Lower lobe of right lung (tissue), 2 donors: ENCODE data around the gene ATXN7L1. TPM values are rescaled to one million over a fixed set of nuclear protein-coding genes. Genes with fewer than 3 reads are reported as not detected.

Experiments used
- ATAC-seq, 2 donors: fragments of 200-7000 bp; cut with Tn5 transposase; one replicate each; pipeline ENCODE4 v1.9.1; 2020 to 2022; ENCODE audit warnings: mild to moderate bottlenecking in 2 of 2, moderate library complexity in 2 of 2
- DNase-seq: peaks from one replicate; pipeline ENCODE4 v3.0.0-alpha.2; 2020
- H3K27ac ChIP-seq: fragments of 200-600 bp; one replicate; pipeline ENCODE4 v1.8.0; 2022
- H3K27me3 ChIP-seq: fragments of 200-600 bp; one replicate; pipeline ENCODE4 v1.8.0; 2022; ENCODE audit warnings: low read depth
- H3K36me3 ChIP-seq: fragments of 200-600 bp; one replicate; pipeline ENCODE4 v1.8.0; 2022; ENCODE audit warnings: mild to moderate bottlenecking
- H3K4me1 ChIP-seq: fragments of 200-600 bp; one replicate; pipeline ENCODE4 v1.8.0; 2022
- H3K4me3 ChIP-seq: fragments of 200-600 bp; one replicate; pipeline ENCODE4 v1.8.0; 2022; ENCODE audit warnings: mild to moderate bottlenecking
- H3K9me3 ChIP-seq: fragments of 200-600 bp; one replicate; pipeline ENCODE4 v1.8.0; 2022
- intact Hi-C: fragments of 100-400 bp; cut with DNase I; formaldehyde crosslinking; loops from one replicate; pipeline ENCODE4 v1.11.0; 2022
- total RNA-seq: library from RNA; stranded (reverse); fragmentation: NEBNext Ultra II Directional; extraction: Animal tissue kit (Norgen Biotek cat#: 25700); gene quantifications from one replicate; pipeline ENCODE4 v1.2.1, GENCODE V29; 2021
- TF ChIP-seq, protein P1 (sequence below): fragments of 200-600 bp; IDR thresholded peaks from one replicate; pipeline ENCODE4 v1.8.0; 2022; ENCODE audit warnings: antibody characterized with exemption, mild to moderate bottlenecking
- donor health status: DM: no; HTN: yes; CAD: no; lungs with severe emphysema.

The ATXN7L1 gene
- total RNA-seq, 1 donor from 2014 or later: 17.7 TPM

DNA sequence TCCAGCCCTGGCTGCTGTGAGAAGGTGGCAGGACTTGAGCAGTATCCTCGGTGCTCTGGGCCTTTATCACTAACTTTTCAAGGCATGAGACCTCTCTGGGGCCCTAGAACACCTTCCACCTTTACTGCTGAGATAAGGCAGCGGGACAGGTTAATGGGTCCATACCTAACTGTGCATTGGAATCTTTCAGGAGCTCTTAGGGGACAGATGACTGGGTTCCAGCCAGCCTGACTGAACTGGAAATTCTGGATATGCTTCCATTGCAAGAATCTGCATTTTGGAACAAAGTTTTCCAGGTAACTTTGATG is 73.0 kb downstream of the ATXN7L1 start:
- TF ChIP-seq, protein P1, sequence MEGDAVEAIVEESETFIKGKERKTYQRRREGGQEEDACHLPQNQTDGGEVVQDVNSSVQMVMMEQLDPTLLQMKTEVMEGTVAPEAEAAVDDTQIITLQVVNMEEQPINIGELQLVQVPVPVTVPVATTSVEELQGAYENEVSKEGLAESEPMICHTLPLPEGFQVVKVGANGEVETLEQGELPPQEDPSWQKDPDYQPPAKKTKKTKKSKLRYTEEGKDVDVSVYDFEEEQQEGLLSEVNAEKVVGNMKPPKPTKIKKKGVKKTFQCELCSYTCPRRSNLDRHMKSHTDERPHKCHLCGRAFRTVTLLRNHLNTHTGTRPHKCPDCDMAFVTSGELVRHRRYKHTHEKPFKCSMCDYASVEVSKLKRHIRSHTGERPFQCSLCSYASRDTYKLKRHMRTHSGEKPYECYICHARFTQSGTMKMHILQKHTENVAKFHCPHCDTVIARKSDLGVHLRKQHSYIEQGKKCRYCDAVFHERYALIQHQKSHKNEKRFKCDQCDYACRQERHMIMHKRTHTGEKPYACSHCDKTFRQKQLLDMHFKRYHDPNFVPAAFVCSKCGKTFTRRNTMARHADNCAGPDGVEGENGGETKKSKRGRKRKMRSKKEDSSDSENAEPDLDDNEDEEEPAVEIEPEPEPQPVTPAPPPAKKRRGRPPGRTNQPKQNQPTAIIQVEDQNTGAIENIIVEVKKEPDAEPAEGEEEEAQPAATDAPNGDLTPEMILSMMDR: no peak
- no peak overlapping the region for H3K4me3 ChIP-seq
- ATAC-seq (no peak), DNase-seq (no peak)
- no peaks in the 10 kb centered on the region for H3K27me3 ChIP-seq
- intact Hi-C loops: no loop called here
- H3K4me1 ChIP-seq: peaks cover 15% of the 10 kb centered on the region
- no peaks in the 10 kb centered on the region for H3K9me3 ChIP-seq
- no peaks in the 10 kb centered on the region for H3K36me3 ChIP-seq
- H3K27ac ChIP-seq: no peak overlapping the region

DNA sequence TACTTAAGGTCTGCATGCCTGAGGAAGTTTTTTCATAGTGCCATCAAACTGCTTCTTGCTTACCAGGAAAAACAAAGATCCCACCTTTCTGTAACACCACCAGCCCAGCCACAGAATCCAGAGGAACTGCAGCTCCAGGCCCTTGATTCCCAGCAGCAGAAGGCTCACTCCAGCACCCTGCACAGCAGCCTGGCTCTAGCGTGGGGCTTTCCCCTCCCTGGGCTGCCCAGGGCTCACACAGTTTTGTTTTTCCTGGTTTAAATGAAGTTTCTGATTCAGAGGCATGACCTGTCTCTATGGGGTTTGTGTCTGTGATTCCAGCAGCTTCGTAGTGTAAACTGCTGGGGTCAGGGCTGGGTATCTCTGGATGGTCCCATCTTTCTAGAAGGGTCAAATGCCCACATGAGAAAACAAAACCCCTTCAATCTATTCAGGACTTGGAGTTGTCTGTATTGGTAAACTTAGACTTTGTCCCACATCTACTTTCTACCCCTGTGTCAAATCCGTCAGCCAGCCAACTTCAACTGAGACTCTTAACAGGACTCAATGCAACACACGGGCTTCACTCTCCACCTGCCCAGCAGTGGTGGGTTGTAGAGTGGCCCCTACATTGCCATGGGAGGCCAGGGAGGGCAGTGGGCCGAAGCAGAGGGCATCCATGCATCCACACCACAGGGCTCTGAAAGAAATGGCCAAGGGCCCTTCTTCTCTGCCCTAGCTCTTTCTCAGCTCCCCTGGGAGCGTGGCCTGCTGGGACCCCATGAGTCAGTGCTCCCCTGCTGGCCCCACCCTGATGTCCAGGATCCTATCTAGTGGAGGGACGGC is 73.6 kb downstream of the ATXN7L1 start:
- no peaks in the 10 kb centered on the region for H3K27me3 ChIP-seq
- TF ChIP-seq, protein P1: no peak
- DNase-seq (no peak), ATAC-seq (no peak)
- H3K9me3 ChIP-seq: no peaks in the 10 kb centered on the region
- H3K36me3 ChIP-seq: no peaks in the 10 kb centered on the region
- H3K4me3 ChIP-seq: no peak overlapping the region
- H3K27ac ChIP-seq: no peak overlapping the region
- H3K4me1 ChIP-seq: peaks cover 15% of the 10 kb centered on the region
- intact Hi-C loops: no loop called here

DNA sequence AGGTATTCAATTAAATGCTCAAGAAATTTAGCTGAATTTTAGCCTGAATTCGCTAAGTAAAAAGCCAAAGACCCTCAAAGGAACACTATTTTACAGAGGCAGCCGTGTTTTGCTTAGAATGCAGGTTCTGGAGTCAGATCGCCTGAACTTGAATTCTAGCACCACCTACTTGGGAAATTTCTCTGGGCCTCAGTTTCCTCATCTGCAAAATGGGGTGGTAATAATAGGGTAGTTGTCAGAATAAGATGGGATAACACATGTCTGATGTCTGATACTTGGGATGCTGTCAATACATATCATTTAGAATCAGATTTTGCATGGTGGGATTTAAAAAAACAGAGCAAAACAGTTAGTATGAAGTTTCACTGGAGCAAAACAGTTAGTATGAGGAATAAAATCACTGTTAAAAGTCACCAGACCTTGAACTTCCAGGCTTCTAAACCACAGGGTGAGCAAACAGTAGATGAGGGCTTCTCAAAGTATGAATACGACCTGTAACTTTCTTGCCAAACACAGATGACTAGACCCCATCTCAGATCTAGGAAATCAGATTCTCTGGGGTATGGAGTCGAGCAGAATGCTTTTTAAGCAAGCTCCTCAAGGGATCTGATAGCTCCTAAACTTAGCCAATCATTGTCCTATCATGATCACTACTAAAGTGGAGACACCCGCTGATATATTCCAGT is 75.4 kb downstream of the ATXN7L1 start:
- intact Hi-C loops: no loop called here
- H3K4me3 ChIP-seq: no peak overlapping the region
- H3K36me3 ChIP-seq: no peaks in the 10 kb centered on the region
- H3K27me3 ChIP-seq: no peaks in the 10 kb centered on the region
- TF ChIP-seq, protein P1: no peak
- H3K9me3 ChIP-seq: no peaks in the 10 kb centered on the region
- H3K27ac ChIP-seq: no peak overlapping the region
- DNase-seq (no peak), ATAC-seq (no peak)
- peaks cover 9% of the 10 kb centered on the region for H3K4me1 ChIP-seq

DNA sequence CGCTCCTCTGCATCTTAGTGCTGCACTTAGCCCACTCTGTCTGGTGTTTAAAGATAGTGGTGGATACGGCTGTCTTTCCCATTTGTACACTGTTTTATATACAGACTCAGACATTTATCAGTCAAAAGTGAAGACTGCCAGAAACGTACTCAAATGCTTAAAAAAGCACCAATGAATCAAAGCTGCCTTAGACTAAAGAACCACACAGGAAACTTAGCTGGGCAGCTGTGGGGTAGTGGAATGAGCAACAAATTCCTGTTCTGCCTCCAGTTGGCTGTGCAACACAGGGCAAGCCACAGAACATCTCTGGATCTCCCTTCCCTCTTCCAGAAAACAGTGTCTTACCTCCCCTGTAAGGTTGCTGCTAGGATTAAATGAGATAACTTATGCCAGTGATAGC is 76.0 kb downstream of the ATXN7L1 start:
- H3K9me3 ChIP-seq: no peaks in the 10 kb centered on the region
- H3K4me1 ChIP-seq: peaks cover 9% of the 10 kb centered on the region
- H3K36me3 ChIP-seq: no peaks in the 10 kb centered on the region
- no peaks in the 10 kb centered on the region for H3K27me3 ChIP-seq
- H3K4me3 ChIP-seq: no peak overlapping the region
- TF ChIP-seq, protein P1: no peak
- DNase-seq (no peak), ATAC-seq (no peak)
- intact Hi-C loops: no loop called here
- no peak overlapping the region for H3K27ac ChIP-seq

DNA sequence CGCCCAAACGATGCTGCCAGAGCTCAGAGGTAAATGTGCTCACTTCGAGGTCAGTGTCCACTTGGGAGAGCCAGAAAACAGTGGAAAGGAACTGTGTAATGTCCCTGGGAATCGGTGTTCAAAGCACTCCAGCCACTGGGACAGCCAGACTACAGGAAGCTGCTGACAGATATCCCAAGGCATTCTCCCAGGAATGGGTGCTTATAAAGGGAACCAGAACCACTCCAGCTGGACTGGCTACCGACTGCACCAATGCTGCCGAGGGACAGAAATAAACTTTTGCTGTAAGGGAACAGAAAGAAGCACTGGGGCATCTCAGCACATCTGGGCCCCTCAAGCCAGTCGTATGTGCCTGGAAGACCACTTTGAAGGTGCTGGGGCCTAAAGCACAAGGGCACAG is 76.7 kb downstream of the ATXN7L1 start:
- no peak overlapping the region for H3K27ac ChIP-seq
- TF ChIP-seq, protein P1: no peak
- intact Hi-C loops: no loop called here
- H3K4me3 ChIP-seq: no peak overlapping the region
- H3K4me1 ChIP-seq: peaks cover 9% of the 10 kb centered on the region
- DNase-seq (no peak), ATAC-seq (peak in 1 of 2 donors; percentile 23)
- H3K27me3 ChIP-seq: no peaks in the 10 kb centered on the region
- no peaks in the 10 kb centered on the region for H3K9me3 ChIP-seq
- H3K36me3 ChIP-seq: no peaks in the 10 kb centered on the region
